GM12892 (cell line): ENCODE results near the gene ZNF710.

Experiments used
- DNase-seq: peaks from one replicate; pipeline ENCODE4 v3.0.0; 2011; ENCODE audit not compliant: insufficient read length
- FAIRE-seq: peaks from 2 replicates; lab custom pipeline; 2011; peaks lifted over from hg19 to GRCh38; lab: Jason Lieb, UNC
- POLR2A ChIP-seq: IDR thresholded peaks from 2 replicates; pipeline ENCODE4 v1.6.1; 2011; ENCODE audit warnings: low read depth, low read length, control low read depth
- POLR2AphosphoS5 ChIP-seq: IDR thresholded peaks from 2 replicates; pipeline ENCODE4 v1.6.1; 2011; ENCODE audit warnings: low read depth, low read length, control low read depth
- TAF1 ChIP-seq: IDR thresholded peaks from 2 replicates; pipeline ENCODE4 v1.6.1; 2011; ENCODE audit warnings: low read depth, mild to moderate bottlenecking, control low read depth, low read length, borderline replicate concordance

The ZNF710 gene

DNA sequence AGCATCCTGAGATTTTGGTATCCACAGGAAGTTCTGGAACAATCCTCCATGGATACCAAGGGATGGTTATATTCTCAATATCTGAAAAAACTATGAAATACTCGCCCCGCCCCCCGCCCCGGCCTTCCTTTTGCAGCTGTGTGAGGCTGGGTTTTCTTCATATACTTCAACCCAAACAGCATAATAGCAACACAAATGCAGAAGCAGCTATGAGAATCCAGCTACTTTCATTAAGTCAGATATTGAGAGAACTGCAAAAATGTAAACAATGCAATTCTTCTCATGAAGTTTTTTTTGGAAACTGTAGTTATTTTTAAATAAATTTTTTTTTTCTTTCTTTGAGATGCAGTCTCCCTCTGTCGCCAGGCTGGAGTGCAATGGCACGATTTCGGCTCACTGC is 112.0 kb downstream of the ZNF710 start:
- DNase-seq: no peak
- no peak for TF ChIP-seq POLR2A
- TF ChIP-seq TAF1: no peak
- TF ChIP-seq POLR2AphosphoS5: no peak
- no peak for FAIRE-seq

DNA sequence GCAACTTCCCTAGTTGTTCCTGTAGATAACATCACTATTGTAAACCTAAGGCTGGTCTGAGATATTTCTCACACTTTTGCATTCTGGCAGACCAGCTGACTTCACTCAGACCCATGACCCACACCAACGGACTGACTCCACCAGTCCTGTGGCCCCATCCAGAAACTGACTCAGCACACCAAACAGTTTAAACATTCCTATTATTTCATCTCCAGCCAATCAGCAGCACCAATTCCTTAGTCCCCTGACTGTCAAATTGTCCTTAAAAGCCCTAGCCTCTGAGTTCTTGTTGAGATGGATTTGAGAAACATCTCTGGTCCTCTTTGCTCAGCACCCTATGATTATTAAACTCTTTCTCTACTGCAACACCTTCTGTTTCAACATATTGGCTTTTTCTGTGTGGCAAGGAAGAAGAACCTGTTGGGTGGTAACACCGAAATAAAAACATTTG is 113.4 kb downstream of the ZNF710 start:
- no peak for DNase-seq
- TF ChIP-seq POLR2AphosphoS5: no peak
- TF ChIP-seq POLR2A: no peak
- no peak for TF ChIP-seq TAF1
- no peak for FAIRE-seq

DNA sequence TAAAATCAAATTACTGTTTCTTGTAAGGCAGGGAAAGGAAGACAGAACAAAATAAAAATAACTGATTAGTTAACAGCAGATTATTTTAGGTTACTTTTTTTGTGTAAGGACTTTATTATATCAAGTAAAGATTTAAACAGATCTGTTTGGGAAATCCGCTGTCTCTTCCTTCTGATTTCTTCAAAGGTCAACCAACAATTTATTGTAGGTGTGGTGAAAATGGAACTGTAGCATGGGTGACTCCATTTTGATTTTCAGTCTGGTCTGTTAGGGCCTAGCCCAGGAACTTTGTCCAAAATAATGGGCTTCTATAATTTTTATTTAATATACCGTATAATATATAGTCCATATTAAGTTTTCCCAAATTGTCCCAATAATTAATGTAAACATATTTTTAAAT is 114.7 kb downstream of the ZNF710 start:
- no peak for TF ChIP-seq TAF1
- TF ChIP-seq POLR2AphosphoS5: no peak
- TF ChIP-seq POLR2A: no peak
- DNase-seq (no peak), FAIRE-seq (no peak)

DNA sequence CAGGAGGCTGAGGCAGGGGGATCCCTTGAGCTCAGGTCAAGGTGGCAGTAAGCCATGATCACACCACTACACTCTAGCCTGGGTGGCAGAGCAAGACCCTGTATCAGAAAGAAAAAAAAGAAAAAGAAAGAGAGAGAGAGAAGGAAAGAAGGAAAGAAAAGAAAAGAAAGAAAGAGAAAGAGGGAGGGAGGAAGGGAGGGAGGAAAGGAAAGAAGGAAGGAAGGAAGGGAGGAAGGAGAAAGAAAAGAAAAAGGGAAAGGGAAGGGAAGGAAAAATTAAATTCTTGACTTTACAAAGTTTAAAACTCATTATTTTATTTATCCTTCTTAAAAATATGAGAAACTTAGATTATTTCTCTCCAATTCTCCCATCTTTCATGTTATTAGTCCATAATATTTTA is 118.2 kb downstream of the ZNF710 start:
- TF ChIP-seq POLR2AphosphoS5 (no peak), POLR2A (no peak), TAF1 (no peak)
- FAIRE-seq: no peak
- DNase-seq: no peak

DNA sequence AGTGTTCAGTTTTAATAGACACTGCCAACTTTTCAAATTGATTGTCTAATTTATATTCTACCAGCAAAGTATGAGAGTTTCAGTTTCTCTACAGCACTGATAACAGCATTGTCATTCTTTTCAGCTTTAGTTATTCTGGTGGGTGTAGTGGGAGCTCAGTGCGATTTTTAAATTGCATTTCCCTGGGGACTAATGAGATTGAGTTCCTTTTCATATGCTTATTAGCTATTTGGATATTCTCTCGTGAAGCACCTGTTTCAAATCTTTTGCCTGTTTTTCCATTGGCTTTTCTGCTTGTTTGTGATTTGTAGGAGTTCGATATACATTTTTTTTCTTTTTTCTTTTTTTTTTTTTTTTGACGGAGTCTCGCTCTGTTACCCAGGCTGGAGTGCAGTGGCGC is 120.0 kb downstream of the ZNF710 start:
- TF ChIP-seq POLR2AphosphoS5 (no peak), POLR2A (no peak), TAF1 (no peak)
- DNase-seq: no peak
- FAIRE-seq: no peak

DNA sequence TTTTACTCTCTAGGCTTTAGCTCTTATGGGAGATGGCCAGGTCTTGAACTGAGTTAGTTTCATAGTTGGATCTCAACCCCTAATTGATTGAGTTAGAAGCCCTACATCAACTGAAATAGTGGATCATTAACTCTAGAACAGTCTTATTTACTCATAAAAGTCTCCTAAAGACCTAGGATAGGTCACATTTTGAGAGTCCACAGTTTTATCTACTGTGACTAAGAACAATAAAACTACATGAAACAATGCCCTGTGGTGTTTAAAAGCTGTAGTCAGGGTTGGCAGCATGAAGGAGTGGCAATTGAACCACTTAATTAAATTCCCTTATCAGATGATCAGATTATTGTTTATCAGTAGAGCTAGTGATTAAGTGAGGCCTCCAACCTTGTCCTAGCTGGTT is 123.4 kb downstream of the ZNF710 start:
- FAIRE-seq: no peak
- no peak for DNase-seq
- TF ChIP-seq TAF1: no peak
- no peak for TF ChIP-seq POLR2AphosphoS5
- TF ChIP-seq POLR2A: no peak

DNA sequence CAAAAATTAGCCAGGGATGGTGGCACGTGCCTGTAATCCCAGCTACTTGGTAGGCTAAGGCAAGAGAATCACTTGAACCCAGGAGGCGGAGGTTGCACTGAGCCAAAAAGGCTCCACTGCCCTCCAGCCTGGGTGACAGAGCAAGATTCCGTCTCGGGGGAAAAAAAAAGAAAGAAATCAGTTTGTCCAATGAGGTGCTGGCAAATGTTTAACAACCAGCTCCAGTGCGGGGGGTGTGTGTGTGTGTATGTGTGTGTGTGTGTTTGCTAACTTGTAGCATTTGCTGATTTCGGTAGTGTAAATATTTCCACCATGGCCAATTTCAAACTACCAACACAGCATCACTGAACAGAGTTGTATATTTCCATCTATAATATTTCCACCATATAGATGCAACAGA is 124.9 kb downstream of the ZNF710 start:
- FAIRE-seq: no peak
- no peak for TF ChIP-seq TAF1
- no peak for DNase-seq

DNA sequence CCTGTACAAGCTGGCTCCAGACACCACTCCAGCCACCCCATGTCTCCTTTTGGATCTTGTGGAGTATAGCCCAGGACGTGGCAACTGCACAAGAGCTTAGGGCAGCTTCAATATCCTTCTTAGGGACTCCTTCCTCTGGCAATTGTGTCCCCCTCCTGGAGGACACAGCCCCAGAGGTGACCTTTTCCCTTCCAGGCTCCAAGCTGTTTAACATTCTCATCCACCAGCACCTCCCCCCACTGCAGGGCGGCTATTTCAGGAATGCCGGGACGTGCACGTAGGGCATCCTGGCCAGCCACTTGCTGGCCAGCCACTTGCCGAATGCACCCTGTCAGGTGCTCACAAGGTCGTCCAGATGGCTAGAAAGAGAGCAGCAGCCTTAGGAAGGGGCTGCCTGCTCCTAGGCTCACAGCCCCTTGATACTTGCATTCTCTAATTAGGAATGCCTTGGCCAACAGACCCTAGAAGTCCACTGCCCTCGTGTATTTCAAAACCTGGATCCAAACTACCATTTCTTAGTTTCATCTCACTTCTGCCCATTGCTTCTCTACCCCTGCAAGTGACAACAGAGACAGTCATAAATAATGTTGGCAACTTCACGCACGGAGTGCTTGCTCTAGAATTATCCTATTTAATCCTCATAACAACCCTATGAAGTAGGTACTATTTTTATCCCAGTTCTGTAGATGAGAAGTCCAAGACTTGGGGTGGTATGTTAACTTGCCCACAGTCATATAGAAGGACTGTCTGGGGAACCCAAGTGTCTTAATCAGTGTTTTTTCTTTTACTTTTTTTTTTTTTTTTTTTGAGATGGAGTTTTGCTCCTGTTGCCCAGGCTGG is 125.7 kb downstream of the ZNF710 start:
- TF ChIP-seq POLR2A (no peak), TAF1 (no peak), POLR2AphosphoS5 (no peak)
- DNase-seq: no peak

DNA sequence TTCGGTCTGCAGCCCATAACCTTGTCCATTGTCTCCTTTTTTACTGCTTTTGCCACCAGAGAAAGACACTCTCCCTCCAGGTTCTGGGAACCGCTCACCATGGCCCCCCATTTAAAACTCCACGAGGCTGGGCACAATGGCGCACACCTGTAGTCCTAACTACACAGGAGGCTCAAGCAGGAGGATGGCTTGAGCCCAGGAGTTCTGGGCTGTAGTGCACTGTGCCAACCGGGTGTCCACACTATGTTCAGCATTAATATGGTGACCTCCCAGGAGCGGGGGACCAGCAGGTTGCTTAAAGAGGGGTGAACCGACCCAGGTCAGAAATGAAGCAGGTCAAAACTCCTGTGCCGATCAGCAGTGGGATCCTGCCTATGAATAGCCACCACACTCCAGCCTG is 129.2 kb downstream of the ZNF710 start:
- TF ChIP-seq POLR2AphosphoS5 (no peak), TAF1 (no peak), POLR2A (no peak)
- no peak for DNase-seq
- no peak for FAIRE-seq

More for the DNA sequence above, 125.7 kb downstream of the ZNF710 start:
- no peak for FAIRE-seq
